Esophagus muscularis mucosa (tissue), 4 donors: Measurements from ENCODE around the gene DIP2B. TPM values are rescaled to one million over a fixed set of nuclear protein-coding genes. Genes with fewer than 3 reads are reported as not detected.

Experiments
- DNase-seq: peaks from one replicate; pipeline ENCODE4 v3.0.0-alpha.2; 2017; ENCODE audit errors: extremely low spot score
- H3K27ac ChIP-seq, 4 donors: fragments of 200-600 bp; sonication (generic); replicated peaks in 1 of 4; 1 replicate in 3 of 4; 2 replicates in 1 of 4; pipeline ENCODE4 v1.5.1; 2016 to 2019; ENCODE audit warnings: mild to moderate bottlenecking in 1 of 4
- H3K27me3 ChIP-seq, 4 donors: fragments of 200-600 bp; sonication (generic); one replicate each; pipeline versions ENCODE4 v1.5.1 to v1.6.0; 2016 to 2019
- H3K36me3 ChIP-seq, 4 donors: fragments of 200-600 bp; sonication (generic); one replicate each; pipeline ENCODE4 v1.5.1; 2016 to 2019
- H3K4me1 ChIP-seq, 4 donors: fragments of 200-600 bp; sonication (generic); one replicate each; pipeline ENCODE4 v1.5.1; 2016 to 2019
- H3K4me3 ChIP-seq, 4 donors: fragments of 200-600 bp; sonication (generic); 1 replicate in 2 of 4; 2 replicates in 2 of 4; pipeline ENCODE4 v1.5.1; 2016 to 2019; ENCODE audit warnings: mild to moderate bottlenecking in 4 of 4, moderate library complexity in 1 of 4
- H3K9me3 ChIP-seq, 4 donors: fragments of 200-600 bp; sonication (generic); 1 replicate in 3 of 4; 2 replicates in 1 of 4; pipeline ENCODE4 v1.5.1; 2016 to 2019
- CTCF ChIP-seq, 3 experiments: fragments of 200-600 bp in 2 of 3; fragments of 450-650 bp in 1 of 3; sonication (generic) in 2 of 3; IDR thresholded peaks; one replicate each; pipeline ENCODE4 v1.5.1; 2017 to 2019; ENCODE audit warnings: antibody characterized with exemption in 3 of 3, mild to moderate bottlenecking in 2 of 3, moderate library complexity in 1 of 3
- EP300 ChIP-seq: sonication (generic); formaldehyde crosslinking; IDR thresholded peaks from one replicate; pipeline ENCODE4 v1.6.1; 2017; ENCODE audit warnings: antibody characterized with exemption
- POLR2A ChIP-seq: fragments of 450-650 bp; IDR thresholded peaks from one replicate; pipeline ENCODE4 v1.6.1; 2017; ENCODE audit warnings: antibody characterized with exemption, moderate library complexity, mild to moderate bottlenecking, low read depth
- POLR2AphosphoS5 ChIP-seq, 2 donors: sonication (generic); formaldehyde crosslinking; IDR thresholded peaks; one replicate each; pipeline ENCODE4 v1.6.1; 2017; ENCODE audit warnings: antibody characterized with exemption in 2 of 2
- WGBS: methylation state at CpG from one replicate; pipeline ENCODE4 v1.1.5; 2018; 5-methylcytosine and 5-hydroxymethylcytosine counted together
- intact Hi-C: fragments of 100-400 bp; cut with DNase I; formaldehyde crosslinking; loops from one replicate; pipeline ENCODE4 v1.15.1; 2023
- total RNA-seq, 4 donors: library from RNA; depleted of rRNA; stranded (reverse); fragments of >200 nt; gene quantifications; one replicate each; pipeline versions ENCODE4 v1.1.0 to v1.2.1, GENCODE V29; 2016

The DIP2B gene
- total RNA-seq, 4 donors from 2014 or later, result 18.7 to 23.0 (median 20.6) TPM

- TF ChIP-seq CTCF (IDR thresholded peaks at IDR 0.05), result no peak
- TF ChIP-seq EP300, result no peak
- TF ChIP-seq POLR2AphosphoS5 (IDR thresholded peaks at IDR 0.05), result no peak
- TF ChIP-seq POLR2A, result no peak
- Histone ChIP-seq H3K27me3 (no peaks in the 10 kb centered on the region), H3K4me1 (peaks cover 0 to 23% (median 6%) of the 10 kb centered on the region in 4 donors), H3K9me3 (no peaks in the 10 kb centered on the region), H3K27ac (no peak overlapping the region), H3K4me3 (no peak overlapping the region), H3K36me3 (peaks cover 0 to 13% (median 10%) of the 10 kb centered on the region in 4 donors)
- WGBS, result 85% methylated on average over 5 of the region's 5 CpGs
- intact Hi-C loops, result no loop called here
- no peak for DNase-seq
Observed at GRCh38 chr12:50641566-50641965, 136.8 kb downstream of the DIP2B start.

GRCh38 chr12:50642035-50642451, 137.3 kb downstream of the DIP2B start:
- 61% methylated on average over 1 of the region's 1 CpG for WGBS

GRCh38 chr12:50642761-50643160, 138.0 kb downstream of the DIP2B start:
- Histone ChIP-seq H3K9me3 (no peaks in the 10 kb centered on the region), H3K27ac (no peak overlapping the region), H3K4me1 (peaks cover 0 to 11% (median 5%) of the 10 kb centered on the region in 4 donors), H3K36me3 (peaks cover 0 to 13% (median 10%) of the 10 kb centered on the region in 4 donors), H3K27me3 (no peaks in the 10 kb centered on the region), H3K4me3 (no peak overlapping the region)
- intact Hi-C loops, result no loop called here
- WGBS, result 93% methylated on average over 5 of the region's 5 CpGs
- TF ChIP-seq POLR2A (no peak), EP300 (no peak), CTCF (IDR thresholded peaks at IDR 0.05) (no peak), POLR2AphosphoS5 (IDR thresholded peaks at IDR 0.05) (no peak)
- no peak for DNase-seq

More at GRCh38 chr12:50642035-50642451, 137.3 kb downstream of the DIP2B start:
- H3K27ac ChIP-seq, result no peak overlapping the region
- H3K4me3 ChIP-seq, result no peak overlapping the region
- H3K36me3 ChIP-seq, result peaks cover 0 to 13% (median 10%) of the 10 kb centered on the region in 4 donors
- H3K9me3 ChIP-seq, result no peaks in the 10 kb centered on the region
- no peak for TF ChIP-seq POLR2A
- no peak for TF ChIP-seq POLR2AphosphoS5 (IDR thresholded peaks at IDR 0.05)
- no peak for TF ChIP-seq EP300
- TF ChIP-seq CTCF (IDR thresholded peaks at IDR 0.05), result no peak
- H3K27me3 ChIP-seq, result no peaks in the 10 kb centered on the region
- peaks cover 0 to 18% (median 6%) of the 10 kb centered on the region in 4 donors for H3K4me1 ChIP-seq
- intact Hi-C loops, result no loop called here
- DNase-seq, result no peak

GRCh38 chr12:50647031-50647430, 142.2 kb downstream of the DIP2B start:
- H3K27ac ChIP-seq, result no peak overlapping the region
- no peaks in the 10 kb centered on the region for H3K27me3 ChIP-seq
- intact Hi-C loops, result no loop called here
- DNase-seq, result no peak
- no peaks in the 10 kb centered on the region for H3K9me3 ChIP-seq
- 87% methylated on average over 8 of the region's 8 CpGs for WGBS
- TF ChIP-seq POLR2A (no peak), EP300 (no peak), CTCF (IDR thresholded peaks at IDR 0.05) (no peak), POLR2AphosphoS5 (IDR thresholded peaks at IDR 0.05) (no peak)
- H3K36me3 ChIP-seq, result peaks cover 0 to 6% (median 0%) of the 10 kb centered on the region in 4 donors
- H3K4me1 ChIP-seq, result peaks cover 0 to 6% (median 0%) of the 10 kb centered on the region in 4 donors
- no peak overlapping the region for H3K4me3 ChIP-seq

GRCh38 chr12:50647479-50647878, 142.7 kb downstream of the DIP2B start:
- 71% methylated on average over 2 of the region's 2 CpGs for WGBS
- Histone ChIP-seq H3K9me3 (no peaks in the 10 kb centered on the region), H3K4me1 (peaks cover 0 to 6% (median 0%) of the 10 kb centered on the region in 4 donors), H3K27me3 (no peaks in the 10 kb centered on the region), H3K27ac (no peak overlapping the region), H3K36me3 (peaks cover 0 to 4% (median 0%) of the 10 kb centered on the region in 4 donors), H3K4me3 (no peak overlapping the region)
- TF ChIP-seq POLR2A, result no peak
- no peak for TF ChIP-seq POLR2AphosphoS5 (IDR thresholded peaks at IDR 0.05)
- TF ChIP-seq CTCF (IDR thresholded peaks at IDR 0.05), result no peak
- TF ChIP-seq EP300, result no peak
- DNase-seq, result no peak
- intact Hi-C loops, result no loop called here
